HEK293T (cell line): ENCODE results near the gene SLX4.

Source experiments
- ARNT ChIP-seq: fragments of 450-650 bp; IDR thresholded peaks from 2 replicates; pipeline ENCODE4 v1.6.1; 2017; ENCODE audit warnings: mild to moderate bottlenecking
- CTBP1 ChIP-seq: fragments of 450-650 bp; IDR thresholded peaks from 2 replicates; pipeline ENCODE4 v1.6.1; 2016; ENCODE audit warnings: borderline replicate concordance
- ELF4 ChIP-seq: fragments of 450-650 bp; IDR thresholded peaks from 2 replicates; pipeline ENCODE4 v1.6.1; 2017; ENCODE audit warnings: antibody characterized with exemption
- FOXK2 ChIP-seq: fragments of 450-650 bp; IDR thresholded peaks from 2 replicates; pipeline ENCODE4 v1.6.1; 2016; ENCODE audit warnings: mild to moderate bottlenecking
- FOXM1 ChIP-seq: fragments of 450-650 bp; IDR thresholded peaks from 2 replicates; pipeline ENCODE4 v1.6.1; 2017; ENCODE audit warnings: mild to moderate bottlenecking, borderline replicate concordance
- HDGF ChIP-seq: fragments of 450-650 bp; IDR thresholded peaks from 2 replicates; pipeline ENCODE4 v1.6.1; 2017; ENCODE audit warnings: antibody characterized with exemption, borderline replicate concordance
- NFRKB ChIP-seq: fragments of 450-650 bp; IDR thresholded peaks from 2 replicates; pipeline ENCODE4 v1.6.1; 2016; ENCODE audit warnings: mild to moderate bottlenecking, moderate library complexity
- SUZ12 ChIP-seq: fragments of 450-650 bp; IDR thresholded peaks from 2 replicates; pipeline ENCODE4 v1.6.1; 2016; ENCODE audit warnings: mild to moderate bottlenecking
- TARDBP ChIP-seq: fragments of 450-650 bp; IDR thresholded peaks from 2 replicates; pipeline ENCODE4 v1.6.1; 2016

- TF ChIP-seq TARDBP (no peak), FOXM1 (no peak), ELF4 (no peak), SUZ12 (no peak), FOXK2 (no peak), CTBP1 (no peak), HDGF (no peak), NFRKB (no peak), ARNT (no peak)
These were observed 31.6 kb downstream of the SLX4 start for GRCh38 chr16:3579776-3580175.
